Stimulated activated CD4-positive, alpha-beta T cell treated with anti-CD3 and anti-CD28 coated beads, Interleukin-2, amount 100 ng/mL, for 48 hours (primary cell): ENCODE measurements around the gene NETO1.

Experiments
- DNase-seq, 2 donors: peaks; one replicate each; pipeline ENCODE4 v3.0.0-alpha.2; 2020

The NETO1 gene

GRCh38 chr18:72867746-72868584, at the start of gene NETO1:
Gene NETO1, minus strand, starts transcription at chr18:72867987. Its CDS starts 696 bp downstream, at chr18:72867291.
- no peak for DNase-seq

- no peak for DNase-seq
Measured at GRCh38 chr18:72910045-72910444, 42.3 kb upstream of the NETO1 start.

GRCh38 chr18:72908181-72908580, 40.4 kb upstream of the NETO1 start:
- DNase-seq = no peak

GRCh38 chr18:72903033-72903432, 35.2 kb upstream of the NETO1 start:
- DNase-seq = no peak

GRCh38 chr18:72899338-72899737, 31.6 kb upstream of the NETO1 start:
- no peak for DNase-seq

- DNase-seq = no peak
Measured at GRCh38 chr18:72898870-72899269, 31.1 kb upstream of the NETO1 start.

GRCh38 chr18:72895548-72895947, 27.8 kb upstream of the NETO1 start:
- DNase-seq = no peak

GRCh38 chr18:72878561-72878960, 10.8 kb upstream of the NETO1 start:
- no peak for DNase-seq

GRCh38 chr18:72878143-72878542, 10.4 kb upstream of the NETO1 start:
- DNase-seq = no peak

- DNase-seq = no peak
Measured at GRCh38 chr18:72871091-72871490, 3.3 kb upstream of the NETO1 start.

GRCh38 chr18:72869226-72870185, 1.7 kb upstream of the NETO1 start:
- DNase-seq = no peak

- no peak for DNase-seq
Measured at GRCh38 chr18:72868585-72869225, 918 bp upstream of the NETO1 start.

- no peak for DNase-seq
Measured at GRCh38 chr18:72866901-72867745, 664 bp downstream of the NETO1 start.

- DNase-seq = no peak
Measured at GRCh38 chr18:72866442-72866900, 1.3 kb downstream of the NETO1 start.

GRCh38 chr18:72863754-72864153, 4.0 kb downstream of the NETO1 start:
- DNase-seq = no peak

GRCh38 chr18:72859088-72859487, 8.7 kb downstream of the NETO1 start:
- no peak for DNase-seq

- no peak for DNase-seq
Measured at GRCh38 chr18:72849671-72850070, 18.1 kb downstream of the NETO1 start.

GRCh38 chr18:72848503-72849237, 19.1 kb downstream of the NETO1 start:
- no peak for DNase-seq

- no peak for DNase-seq
Measured at GRCh38 chr18:72847771-72848170, 20.0 kb downstream of the NETO1 start.

GRCh38 chr18:72846736-72847533, 20.9 kb downstream of the NETO1 start:
- DNase-seq = no peak

- no peak for DNase-seq
Measured at GRCh38 chr18:72843743-72844142, 24.0 kb downstream of the NETO1 start.
